ENCODE results near the gene TNFAIP1. TPM values are rescaled to one million over a fixed set of nuclear protein-coding genes. Genes with fewer than 3 reads are reported as not detected.

TNFAIP1 gene
- total RNA-seq, 1 experiment from 2014 or later, result 21.8 TPM

- Mint-ChIP-seq H3K9me3 (no peaks in the 10 kb centered on the region), H3K4me1 (no peaks in the 10 kb centered on the region), H3K27me3 (ENCODE audit: low read depth) (no peaks in the 10 kb centered on the region), H3K4me3 (no peak overlapping the region), H3K36me3 (ENCODE audit: insufficient read depth in 1 of 3, low read depth in 3 of 3) (no peaks in the 10 kb centered on the region), H3K27ac (no peak overlapping the region)
- Histone ChIP-seq H3K4me1 (ENCODE audit: insufficient read depth, low read length) (no peaks in the 10 kb centered on the region), H3K56ac (ENCODE audit: insufficient read length, low read depth, low read length) (no peak overlapping the region), H3T11ph (ENCODE audit: low read length) (no peak overlapping the region), H3K27me3 (ENCODE audit: insufficient read depth, low read length) (no peaks in the 10 kb centered on the region), H3K23ac (ENCODE audit: insufficient read length, low read depth, low read length) (no peak overlapping the region), H4K91ac (ENCODE audit: insufficient read length, low read depth, low read length) (no peak overlapping the region), H2BK120ac (ENCODE audit: low read depth, low read length, poor library complexity, severe bottlenecking) (no peak overlapping the region), H3K9me3 (ENCODE audit: control insufficient read depth, low read depth, low read length) (no peaks in the 10 kb centered on the region), H2BK12ac (ENCODE audit: insufficient read length, low read depth, low read length) (no peak overlapping the region), H2BK15ac (ENCODE audit: low read depth, low read length) (no peak overlapping the region), H2AFZ (ENCODE audit: low read length) (no peak overlapping the region), H3K14ac (ENCODE audit: insufficient read depth, low read length) (no peak overlapping the region), H3K4me2 (ENCODE audit: insufficient read depth, insufficient read length, low read length) (no peak overlapping the region), H3K23me2 (ENCODE audit: insufficient read length, low read depth, low read length, poor library complexity, severe bottlenecking) (no peaks in the 10 kb centered on the region), H2AK5ac (ENCODE audit: insufficient read length, low read length) (no peak overlapping the region), H3K79me2 (ENCODE audit: insufficient read depth, low read length) (no peaks in the 10 kb centered on the region), H4K5ac (ENCODE audit: insufficient read length, low read depth, low read length) (no peak overlapping the region), H4K20me1 (ENCODE audit: control insufficient read depth, insufficient read depth, insufficient read length) (no peaks in the 10 kb centered on the region), H4K8ac (replicated peaks; ENCODE audit: insufficient read length, low read depth, low read length) (no peak overlapping the region), H2BK5ac (ENCODE audit: insufficient read length, low read length) (no peak overlapping the region), H3K4ac (ENCODE audit: low read depth, low read length) (no peak overlapping the region), H2BK20ac (ENCODE audit: low read depth, low read length, poor library complexity, severe bottlenecking) (no peak overlapping the region), H3K79me1 (ENCODE audit: insufficient read depth, low read depth, low read length, poor library complexity, severe bottlenecking) (no peaks in the 10 kb centered on the region), H3K18ac (ENCODE audit: insufficient read length, low read depth, low read length) (no peak overlapping the region), H3K27ac (ENCODE audit: insufficient read length, low read depth, low read length) (no peak overlapping the region), H3K9ac (ENCODE audit: extremely low read depth, insufficient read length, low read length) (no peak overlapping the region)
- TF ChIP-seq, protein P1, sequence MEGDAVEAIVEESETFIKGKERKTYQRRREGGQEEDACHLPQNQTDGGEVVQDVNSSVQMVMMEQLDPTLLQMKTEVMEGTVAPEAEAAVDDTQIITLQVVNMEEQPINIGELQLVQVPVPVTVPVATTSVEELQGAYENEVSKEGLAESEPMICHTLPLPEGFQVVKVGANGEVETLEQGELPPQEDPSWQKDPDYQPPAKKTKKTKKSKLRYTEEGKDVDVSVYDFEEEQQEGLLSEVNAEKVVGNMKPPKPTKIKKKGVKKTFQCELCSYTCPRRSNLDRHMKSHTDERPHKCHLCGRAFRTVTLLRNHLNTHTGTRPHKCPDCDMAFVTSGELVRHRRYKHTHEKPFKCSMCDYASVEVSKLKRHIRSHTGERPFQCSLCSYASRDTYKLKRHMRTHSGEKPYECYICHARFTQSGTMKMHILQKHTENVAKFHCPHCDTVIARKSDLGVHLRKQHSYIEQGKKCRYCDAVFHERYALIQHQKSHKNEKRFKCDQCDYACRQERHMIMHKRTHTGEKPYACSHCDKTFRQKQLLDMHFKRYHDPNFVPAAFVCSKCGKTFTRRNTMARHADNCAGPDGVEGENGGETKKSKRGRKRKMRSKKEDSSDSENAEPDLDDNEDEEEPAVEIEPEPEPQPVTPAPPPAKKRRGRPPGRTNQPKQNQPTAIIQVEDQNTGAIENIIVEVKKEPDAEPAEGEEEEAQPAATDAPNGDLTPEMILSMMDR (conservative IDR thresholded peaks at IDR 0.05), result no peak
- no peak for DNase-seq
- WGBS (ENCODE audit: extremely low coverage, insufficient read length, low lambda C conversion rate), result no CpG with 5 or more reads among the region's 2 CpGs
Observed at GRCh38 chr17:28290703-28291102, 44.9 kb upstream of the TNFAIP1 start.
